NCI-H510A (cell line): ENCODE results near the gene CXCR4.

ENCODE experiments used
- DNase-seq: peaks from one replicate; lab custom pipeline; 2025; lab: John Stamatoyannopoulos, UW

The CXCR4 gene

GRCh38 chr2:136117909-136118818 lies at the start of gene CXCR4:
Gene CXCR4 (minus strand): TSS chr2:136118149. CDS start chr2:136118060, 89 bp downstream.
- DNase-seq, result peak; percentile 82

- no peak for DNase-seq
Measured at GRCh38 chr2:136164280-136164776, 46.4 kb upstream of the CXCR4 start.

DNA sequence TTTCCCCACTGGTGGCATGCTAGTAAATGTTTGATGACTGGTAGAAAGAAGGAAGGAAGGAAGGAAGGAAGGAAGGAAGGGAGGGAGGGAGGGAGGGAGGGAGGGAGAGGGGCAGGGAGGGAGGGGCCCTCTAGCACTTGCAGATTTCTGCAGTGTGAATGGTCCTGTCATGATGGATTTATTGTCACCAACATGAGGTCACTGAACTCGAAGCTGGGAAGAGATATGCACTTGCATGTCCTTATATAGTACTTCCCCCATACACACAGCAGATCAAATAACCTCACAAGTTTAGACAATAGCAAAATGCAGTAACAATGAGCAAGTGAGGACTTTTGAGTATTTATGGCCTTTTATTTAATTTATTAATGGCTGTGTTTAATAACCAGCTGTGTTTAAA lies 44.5 kb upstream of the CXCR4 start:
- peak; percentile 14 for DNase-seq

GRCh38 chr2:136156411-136156810 lies 38.5 kb upstream of the CXCR4 start:
- no peak for DNase-seq

GRCh38 chr2:136154384-136154783 lies 36.4 kb upstream of the CXCR4 start:
- DNase-seq, result no peak

GRCh38 chr2:136151021-136151971 lies 33.3 kb upstream of the CXCR4 start:
- DNase-seq, result no peak

- no peak for DNase-seq
Measured at GRCh38 chr2:136149011-136149410, 31.1 kb upstream of the CXCR4 start.

DNA sequence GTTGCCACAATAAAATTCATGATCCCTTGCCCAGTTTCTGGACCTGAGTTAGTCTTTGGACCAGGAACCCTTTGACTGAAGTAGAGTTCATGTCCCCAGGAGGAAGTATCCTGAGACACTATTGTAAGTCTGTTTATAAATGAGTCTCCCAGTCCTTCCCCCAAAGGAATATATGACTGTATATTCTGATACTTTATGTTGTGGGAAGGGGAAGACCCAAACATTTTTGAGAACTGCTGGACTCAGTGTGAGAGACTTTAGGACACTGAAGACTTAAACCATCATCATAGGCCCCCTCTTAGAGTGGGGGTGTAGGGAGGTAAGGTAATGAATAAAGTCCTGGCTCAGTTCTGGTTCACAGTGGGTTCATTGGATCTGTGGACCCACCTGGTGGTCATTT lies 28.6 kb upstream of the CXCR4 start:
- no peak for DNase-seq

DNA sequence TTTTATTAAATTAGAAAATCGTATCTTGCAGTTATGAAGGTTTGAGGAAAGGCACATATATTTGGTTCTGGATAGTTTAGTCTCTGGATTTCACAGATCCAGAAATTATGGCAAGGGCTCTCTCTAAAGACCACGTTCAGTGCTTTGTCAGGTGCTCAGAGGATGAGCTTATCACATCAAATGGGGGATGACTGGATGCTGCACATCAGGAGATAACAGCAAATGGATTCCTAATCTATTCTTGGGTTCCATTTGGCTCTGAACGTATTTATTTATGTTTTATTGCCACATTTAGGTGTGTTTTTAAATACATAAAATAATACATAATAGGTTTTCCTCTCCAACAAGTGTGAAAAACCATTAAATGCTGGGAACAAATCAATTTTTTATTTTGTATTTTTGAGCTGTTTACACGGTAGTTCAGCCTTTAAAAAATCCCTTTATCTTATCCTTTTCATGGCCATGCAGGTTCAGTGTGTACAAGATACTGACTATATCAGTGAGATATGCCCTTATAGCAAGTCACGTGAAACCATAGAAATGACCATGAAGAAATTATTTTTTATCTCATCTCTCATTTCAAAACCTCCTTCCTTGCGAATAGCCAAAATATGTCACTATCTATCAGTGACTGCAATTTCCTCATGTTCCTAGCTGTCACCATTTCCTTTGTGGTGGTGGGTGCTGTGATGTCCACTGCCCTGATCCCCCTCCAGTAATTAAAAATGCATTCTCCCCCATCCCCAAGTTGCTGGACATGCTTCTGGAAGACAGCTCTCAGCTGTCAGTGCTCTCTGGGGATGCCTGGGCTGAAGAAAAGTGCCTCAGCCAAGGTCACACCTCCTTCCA lies 25.9 kb upstream of the CXCR4 start:
- no peak for DNase-seq

DNA sequence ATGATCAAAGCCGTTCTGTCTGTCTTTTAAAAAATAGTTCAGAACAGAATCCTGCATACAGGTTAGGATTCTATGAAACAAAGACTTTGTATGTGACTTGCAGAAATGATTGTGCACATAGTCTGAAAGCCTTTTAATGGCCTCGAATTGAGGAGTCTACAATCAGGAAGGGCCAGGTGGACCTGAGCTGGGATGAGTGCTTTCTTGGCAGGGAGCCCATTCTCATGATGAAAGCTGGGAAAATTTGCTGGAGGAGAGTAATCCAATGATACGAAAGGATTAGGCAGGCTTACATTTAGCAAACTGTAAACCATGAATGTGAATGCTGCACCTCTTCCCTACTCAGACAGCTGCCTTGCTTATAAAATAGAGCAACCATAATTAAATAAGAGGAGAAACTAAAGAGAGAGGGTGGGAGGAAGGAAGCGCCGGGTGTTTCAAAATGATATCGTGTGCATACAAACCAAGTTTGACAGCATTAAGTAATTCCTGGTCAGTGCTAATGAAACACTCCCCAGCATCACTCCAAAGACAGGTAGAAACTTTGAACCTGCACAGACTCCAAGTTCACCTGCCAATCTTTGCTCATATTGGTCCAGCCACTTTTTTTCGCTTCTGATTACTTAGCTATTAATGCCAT lies 23.7 kb upstream of the CXCR4 start:
- peak; percentile 91 for DNase-seq

DNA sequence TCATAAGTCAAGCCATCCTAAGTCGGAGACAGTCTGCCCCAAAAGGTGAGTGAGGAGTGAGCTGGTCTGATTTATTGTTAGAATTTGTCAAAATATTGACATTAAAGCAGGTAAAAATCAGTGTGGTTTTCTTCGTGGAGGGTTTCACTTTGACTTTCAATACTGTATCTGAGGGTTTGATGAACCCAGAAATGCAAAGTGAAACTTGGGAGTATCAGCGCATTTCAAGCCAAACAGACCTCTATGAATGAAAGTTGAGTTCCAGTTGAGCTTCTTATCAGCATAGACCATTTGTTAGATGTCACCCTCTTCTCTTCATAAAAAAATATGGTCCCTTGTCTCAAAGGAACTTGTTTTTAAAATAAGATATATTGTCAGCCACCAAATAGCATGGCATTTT lies 21.7 kb upstream of the CXCR4 start:
- no peak for DNase-seq

GRCh38 chr2:136137982-136138381 lies 20.0 kb upstream of the CXCR4 start:
- no peak for DNase-seq

DNA sequence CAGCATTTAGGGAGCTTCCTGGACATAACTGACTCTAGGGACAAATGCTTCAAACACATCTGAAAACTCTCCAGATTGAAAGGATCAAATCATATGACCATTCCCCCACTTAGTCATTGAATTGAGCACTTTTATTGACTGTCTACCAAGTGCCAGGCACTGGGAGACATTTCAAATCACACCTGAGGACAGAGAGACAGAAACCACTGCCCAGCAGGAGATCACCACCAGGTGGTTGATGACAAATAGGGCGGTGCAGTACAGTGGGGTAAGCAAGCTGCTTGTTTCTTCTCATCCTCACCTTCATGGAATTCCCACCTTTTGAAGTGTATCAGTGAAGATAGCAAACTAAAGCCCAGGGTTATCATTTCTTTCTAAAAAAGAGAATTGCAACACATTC lies 19.0 kb upstream of the CXCR4 start:
- peak; percentile 67 for DNase-seq

DNA sequence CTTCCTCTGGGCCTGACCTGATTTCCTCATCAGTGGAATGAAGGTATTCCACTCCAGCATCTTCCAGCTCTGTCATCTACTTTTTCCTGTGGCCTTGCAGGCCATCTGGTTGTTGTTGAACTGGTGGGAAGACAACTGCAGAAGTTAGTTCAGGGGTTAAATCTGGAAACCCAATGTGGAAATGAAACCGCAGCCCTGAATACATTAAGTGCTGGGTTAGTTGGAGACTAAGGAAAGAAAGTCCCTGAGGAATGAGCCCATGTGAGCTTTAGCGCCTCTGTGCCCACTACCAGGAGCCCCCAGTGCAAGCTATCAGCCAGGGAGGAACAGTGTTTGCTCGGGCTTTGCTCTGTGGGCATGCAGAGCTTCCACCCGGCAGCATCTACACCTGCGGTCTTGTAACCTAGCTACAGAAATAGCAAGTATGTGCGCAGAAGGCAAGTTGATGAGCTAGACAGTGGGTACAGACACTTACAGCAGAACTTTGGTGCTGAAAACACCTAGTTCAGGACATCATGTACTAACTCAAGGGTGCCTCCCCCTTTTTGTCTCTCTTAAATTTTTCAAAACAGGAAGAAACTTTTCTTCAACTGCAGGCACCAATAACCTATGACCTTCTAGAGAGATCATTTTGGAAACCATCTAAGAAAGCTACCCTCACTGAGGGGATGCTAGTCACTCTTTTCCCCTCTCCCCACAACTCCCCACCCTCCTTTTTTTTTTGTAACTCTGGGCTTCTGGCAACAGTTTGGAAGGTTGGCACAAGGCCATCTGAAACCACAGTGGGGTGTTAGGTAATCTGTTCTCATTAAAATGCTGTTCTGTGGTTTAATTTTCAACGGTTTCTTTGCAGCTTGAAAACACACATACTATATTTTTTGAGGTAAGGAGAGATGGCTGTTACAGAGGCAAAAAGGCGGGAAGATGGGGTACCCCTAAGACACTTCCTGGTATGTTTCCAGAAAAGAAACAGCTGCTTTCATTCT lies 18.3 kb upstream of the CXCR4 start:
- DNase-seq, result no peak

GRCh38 chr2:136135462-136135861 lies 17.5 kb upstream of the CXCR4 start:
- no peak for DNase-seq

DNA sequence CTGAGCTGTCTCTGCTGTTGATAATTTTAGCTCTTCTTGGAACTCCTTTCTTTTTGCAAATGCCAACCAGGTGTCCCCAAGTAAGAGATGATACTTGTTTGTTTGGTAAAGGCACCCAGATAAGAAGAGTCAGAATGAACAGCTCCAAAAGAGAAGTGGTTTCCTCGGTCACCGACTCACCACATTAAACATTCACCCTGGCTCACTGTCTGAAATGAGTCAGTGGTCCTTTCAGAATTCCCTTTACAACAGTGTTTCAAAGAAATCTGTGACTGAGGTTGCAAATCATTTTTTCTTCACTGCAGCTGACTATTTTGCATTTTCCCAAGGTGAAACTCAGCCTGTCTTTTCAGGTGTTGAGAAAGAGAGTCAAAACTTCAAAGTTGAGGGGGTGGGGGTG lies 16.2 kb upstream of the CXCR4 start:
- no peak for DNase-seq

- no peak for DNase-seq
Measured at GRCh38 chr2:136133586-136133985, 15.6 kb upstream of the CXCR4 start.

GRCh38 chr2:136133176-136133575 lies 15.2 kb upstream of the CXCR4 start:
- no peak for DNase-seq

DNA sequence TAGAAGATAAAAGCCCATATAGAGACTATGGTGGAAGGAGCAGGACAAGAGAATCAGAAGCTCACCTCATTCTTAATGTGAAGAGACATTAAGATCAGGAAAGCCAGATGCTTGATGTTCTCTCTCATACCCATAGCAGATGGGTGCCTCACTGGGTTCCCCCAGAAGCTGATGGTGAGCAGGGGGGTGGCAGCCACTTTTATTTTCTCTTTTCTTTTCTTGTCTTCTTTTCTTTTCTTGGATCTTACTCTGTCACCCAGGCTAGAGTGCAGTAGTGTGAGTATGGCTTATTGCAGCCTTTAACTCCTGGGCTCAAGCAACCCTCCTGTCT lies 14.8 kb upstream of the CXCR4 start:
- no peak for DNase-seq
